ENCODE results near the gene SCAPER. TPM values are rescaled to one million over a fixed set of nuclear protein-coding genes. Genes with fewer than 3 reads are reported as not detected.

The SCAPER gene
- total and polyA plus RNA-seq, 2 of the 4 experiments (the other 2 are of a cell fraction): 2.9 to 9.7 TPM

DNA sequence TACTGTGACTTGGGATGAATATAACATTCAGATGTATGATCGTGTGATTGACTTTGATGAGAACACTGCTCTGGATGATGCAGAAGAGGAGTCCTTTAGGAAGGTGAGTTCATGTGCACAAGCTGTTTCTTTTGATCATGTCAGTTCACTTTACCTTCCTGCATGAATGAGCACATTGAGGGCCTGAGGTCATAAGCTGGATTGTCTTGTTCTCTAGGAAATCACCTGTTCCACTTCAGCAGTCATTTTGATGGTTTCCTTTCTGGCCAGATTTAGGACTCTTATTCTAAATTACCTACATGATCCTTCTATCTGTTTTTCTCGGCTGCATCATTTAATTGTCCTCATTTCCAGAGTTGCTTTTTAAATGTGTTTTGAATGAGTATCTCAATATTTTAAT is 30.5 kb upstream of the SCAPER start:
- Histone ChIP-seq H3K14ac (replicated peaks; ENCODE audit: low read depth, low read length) (no peak overlapping the region), H4K5ac (ENCODE audit: low read depth, low read length) (no peak overlapping the region), H3K9me3 (ENCODE audit: control insufficient read depth, insufficient read depth, low read length) (no peaks in the 10 kb centered on the region), H3K23ac (ENCODE audit: low read depth, low read length) (no peak overlapping the region), H3K27me3 (ENCODE audit: control insufficient read depth, insufficient read depth, low read length) (no peaks in the 10 kb centered on the region), H4K91ac (ENCODE audit: insufficient read depth, low read depth, low read length) (no peak overlapping the region), H3K4me2 (ENCODE audit: low read depth, low read length) (no peak overlapping the region), H3K9ac (ENCODE audit: low read depth, low read length) (no peak overlapping the region), H2BK20ac (ENCODE audit: low read depth, low read length) (no peak overlapping the region), H3K18ac (ENCODE audit: low read depth, low read length) (no peak overlapping the region), H2AK5ac (ENCODE audit: low read depth, low read length) (no peak overlapping the region), H3K27ac (ENCODE audit: insufficient read depth, low read length) (no peak overlapping the region), H2BK120ac (ENCODE audit: low read depth, low read length) (no peak overlapping the region), H4K8ac (ENCODE audit: low read depth in 2 of 2, low read length in 2 of 2) (no peak overlapping the region), H2AFZ (replicated peaks; ENCODE audit: low read length, poor library complexity) (no peak overlapping the region), H3K9me1 (ENCODE audit: insufficient read depth, low read length) (no peaks in the 10 kb centered on the region), H3K36me3 (ENCODE audit: control insufficient read depth, insufficient read depth, low read length) (peaks cover 9% of the 10 kb centered on the region), H4K20me1 (ENCODE audit: insufficient read depth, low read length) (no peaks in the 10 kb centered on the region), H2BK15ac (ENCODE audit: low read depth, low read length) (no peak overlapping the region), H3K4me3 (ENCODE audit: insufficient read depth, low read depth, low read length) (no peak overlapping the region), H3K4ac (ENCODE audit: low read depth, low read length) (no peak overlapping the region), H2BK5ac (ENCODE audit: low read depth, low read length, poor library complexity, severe bottlenecking) (no peak overlapping the region), H3K56ac (ENCODE audit: extremely low read depth, insufficient read depth, low read length) (no peak overlapping the region), H3K4me1 (ENCODE audit: control insufficient read depth, insufficient read depth, low read length) (0 out of 2 replicates have a peak, but pooled peaks cover 3% of the 10 kb centered on the region), H3K79me1 (ENCODE audit: low read depth in 1 of 2, low read length in 2 of 2) (peaks cover 11 to 21% of the 10 kb centered on the region in 2 experiments), H2AK9ac (replicated peaks; ENCODE audit: low read depth, low read length, poor library complexity) (no peak overlapping the region)
- dilution Hi-C loops (cut with HindIII; ENCODE audit: low sequenced_read_pairs, unreplicated experiment): no loop called here
- WGBS, 2 experiments (ENCODE audit: extremely low coverage in 2 of 2, insufficient read length in 1 of 2): 100% methylated on average over 1 of the region's 2 CpGs; no CpG with 5 or more reads in 1 of the 2 experiments
- TF ChIP-seq BHLHE40 (IDR thresholded peaks at IDR 0.05; ENCODE audit: low read depth, low read length): no peak
- POLR2A ChIA-PET (ENCODE audit: unreplicated experiment): no interaction called here
- DNase-seq (no peak), ATAC-seq (ENCODE audit: low read depth) (no peak)
- no TSS peak for BruUV-seq (replicated peaks)
- in situ Hi-C loops (cut with MboI; ENCODE audit: low sequenced_read_pairs): no loop called here
- CTCF ChIA-PET: no interaction called here
- intact Hi-C loops (cut with micrococcal nuclease): no loop called here
